ENCODE results near the gene SLC16A5.

- TF ChIP-seq CTCF (IDR thresholded peaks at IDR 0.05; ENCODE audit: insufficient read depth, low read depth, low read length) (no peak), EZH2 (IDR thresholded peaks at IDR 0.05; ENCODE audit: insufficient read depth, low read length) (no peak)
Measured at GRCh38 chr17:75074532-75074931, 13.2 kb upstream of the SLC16A5 start.

All from astrocyte (in vitro differentiated cells and primary cell).